Measurements from ENCODE around the gene PCDHGA2.
A peak's percentile ranks its signal among the peaks of the same experiment; 100 is the strongest.
"Not testable (repeated sequence)": the region's sequence is repeated elsewhere in the genome, so short reads cannot be mapped to it uniquely, and the experiment has no call there.

The PCDHGA2 gene

GRCh38 chr5:141375444-141376155 lies 37.0 kb downstream of the PCDHGA2 start:
- CTCF ChIA-PET, result not testable (repeated sequence)

GRCh38 chr5:141382469-141383294 lies 44.1 kb downstream of the PCDHGA2 start, which contains the start of gene PCDHGA7:
PCDHGA7 (plus strand) TSS chr5:141382742; CDS start chr5:141382900, 158 bp downstream.
- no peak within 1 kb of the TSS for H3K27ac Mint-ChIP-seq
- H3K4me1 Mint-ChIP-seq, result no peaks in the 10 kb centered on the region
- no peak for DNase-seq
- peaks cover 14% of the 10 kb centered on the region for H3K9me3 Mint-ChIP-seq
- CTCF ChIA-PET, result interaction anchor here (1.1 kb wide), 1 partner anchor 38 kb away, joined by 3 read pairs; the partner anchor contains the start of gene PCDHGA11
- H3K27me3 Mint-ChIP-seq, result peaks cover 43% of the 10 kb centered on the region
- H3K36me3 Mint-ChIP-seq, result no peaks in the 10 kb centered on the region
- H3K4me3 Mint-ChIP-seq, result peak within 1 kb of the TSS; percentile 54

More at GRCh38 chr5:141375444-141376155, 37.0 kb downstream of the PCDHGA2 start:
- peaks cover 56% of the 10 kb centered on the region for H3K27me3 Mint-ChIP-seq
- not testable (repeated sequence) for H3K4me3 Mint-ChIP-seq, DNase-seq, H3K4me1 Mint-ChIP-seq, H3K36me3 Mint-ChIP-seq, H3K27ac Mint-ChIP-seq
- H3K9me3 Mint-ChIP-seq, result peaks cover 29% of the 10 kb centered on the region

- H3K4me1 Mint-ChIP-seq, result no peaks in the 10 kb centered on the region
- H3K27me3 Mint-ChIP-seq, result peaks cover 46% of the 10 kb centered on the region
- DNase-seq, result no peak
- peaks cover 14% of the 10 kb centered on the region for H3K9me3 Mint-ChIP-seq
- peaks cover under 1% of the 10 kb centered on the region for H3K36me3 Mint-ChIP-seq
- H3K4me3 Mint-ChIP-seq, result no peak overlapping the region
- CTCF ChIA-PET, result interaction anchor here (1.1 kb wide), 1 partner anchor 37 kb away, joined by 3 read pairs; the partner anchor contains the start of gene PCDHGA11
- H3K27ac Mint-ChIP-seq, result no peak overlapping the region
Observed at GRCh38 chr5:141383345-141383744, 44.8 kb downstream of the PCDHGA2 start.

GRCh38 chr5:141384471-141385267 lies 46.1 kb downstream of the PCDHGA2 start:
- peaks cover 3% of the 10 kb centered on the region for H3K36me3 Mint-ChIP-seq
- H3K9me3 Mint-ChIP-seq, result peaks cover 22% of the 10 kb centered on the region
- no peak overlapping the region for H3K4me3 Mint-ChIP-seq
- H3K27ac Mint-ChIP-seq, result no peak overlapping the region
- CTCF ChIA-PET, result no interaction called here
- no peak for DNase-seq
- H3K27me3 Mint-ChIP-seq, result peaks cover 58% of the 10 kb centered on the region
- H3K4me1 Mint-ChIP-seq, result no peaks in the 10 kb centered on the region

GRCh38 chr5:141387557-141388311 lies 49.2 kb downstream of the PCDHGA2 start, which contains the start of gene PCDHGB4:
PCDHGB4 (plus strand) TSS chr5:141387698; CDS start chr5:141387885, 187 bp downstream.
- Mint-ChIP-seq H3K27me3 (peaks cover 49% of the 10 kb centered on the region), H3K27ac (peak within 1 kb of the TSS; percentile 46), H3K4me3 (peak within 1 kb of the TSS; percentile 31), H3K9me3 (peaks cover 29% of the 10 kb centered on the region)
- peak; percentile 43 for DNase-seq
- not testable (repeated sequence) for H3K4me1 Mint-ChIP-seq, H3K36me3 Mint-ChIP-seq
- CTCF ChIA-PET, result interaction anchor here (1.1 to 2.0 kb wide), 3 partner anchors 18 to 123 kb away, joined by 3 to 5 read pairs (median 4); partner anchors contain the start of genes PCDHGA12 and PCDHGB3

GRCh38 chr5:141388661-141389060 lies 50.1 kb downstream of the PCDHGA2 start:
- CTCF ChIA-PET, result no interaction called here
- Mint-ChIP-seq H3K27me3 (peaks cover 49% of the 10 kb centered on the region), H3K27ac (peak overlapping the region; percentile 46), H3K4me1 (no peaks in the 10 kb centered on the region), H3K9me3 (peaks cover 30% of the 10 kb centered on the region), H3K36me3 (peaks cover 10% of the 10 kb centered on the region), H3K4me3 (no peak overlapping the region)
- DNase-seq, result no peak

GRCh38 chr5:141389153-141390042 lies 50.8 kb downstream of the PCDHGA2 start:
- CTCF ChIA-PET, result interaction anchor here (1.2 to 2.4 kb wide), 2 partner anchors 23 to 41 kb away, joined by 4 to 8 read pairs; partner anchors contain the start of genes PCDHGA10 and PCDHGA12
- Mint-ChIP-seq H3K27ac (no peak overlapping the region), H3K9me3 (peaks cover 30% of the 10 kb centered on the region), H3K27me3 (peaks cover 53% of the 10 kb centered on the region), H3K4me1 (no peaks in the 10 kb centered on the region), H3K4me3 (peak overlapping the region; percentile 1), H3K36me3 (peaks cover 11% of the 10 kb centered on the region)
- no peak for DNase-seq

GRCh38 chr5:141392429-141393198 lies 54.1 kb downstream of the PCDHGA2 start, which contains the start of gene PCDHGA8:
PCDHGA8 (plus strand) TSS chr5:141392633; CDS start chr5:141392814, 181 bp downstream.
- Mint-ChIP-seq H3K27ac (no peak within 1 kb of the TSS), H3K36me3 (peaks cover 11% of the 10 kb centered on the region), H3K4me3 (no peak within 1 kb of the TSS), H3K4me1 (no peaks in the 10 kb centered on the region), H3K27me3 (peaks cover 55% of the 10 kb centered on the region), H3K9me3 (peaks cover 38% of the 10 kb centered on the region)
- no peak for DNase-seq
- CTCF ChIA-PET, result interaction anchor here (2.1 kb wide), 1 partner anchor 28 kb away, joined by 6 read pairs; the partner anchor contains the start of gene PCDHGA11

Measured in activated naive CD4-positive, alpha-beta T cell treated with anti-CD3 and anti-CD28 coated beads, Interleukin-2, amount 10 ng/mL, durations not matched to agents 7 days and 5 days (primary cell).